HK-2 (cell line): ENCODE measurements around the gene C2orf78.

Experiments used
- DNase-seq: peaks from one replicate; pipeline ENCODE4 v3.0.0-alpha.2; 2018; ENCODE audit not compliant: unreplicated experiment

Gene C2orf78

DNA sequence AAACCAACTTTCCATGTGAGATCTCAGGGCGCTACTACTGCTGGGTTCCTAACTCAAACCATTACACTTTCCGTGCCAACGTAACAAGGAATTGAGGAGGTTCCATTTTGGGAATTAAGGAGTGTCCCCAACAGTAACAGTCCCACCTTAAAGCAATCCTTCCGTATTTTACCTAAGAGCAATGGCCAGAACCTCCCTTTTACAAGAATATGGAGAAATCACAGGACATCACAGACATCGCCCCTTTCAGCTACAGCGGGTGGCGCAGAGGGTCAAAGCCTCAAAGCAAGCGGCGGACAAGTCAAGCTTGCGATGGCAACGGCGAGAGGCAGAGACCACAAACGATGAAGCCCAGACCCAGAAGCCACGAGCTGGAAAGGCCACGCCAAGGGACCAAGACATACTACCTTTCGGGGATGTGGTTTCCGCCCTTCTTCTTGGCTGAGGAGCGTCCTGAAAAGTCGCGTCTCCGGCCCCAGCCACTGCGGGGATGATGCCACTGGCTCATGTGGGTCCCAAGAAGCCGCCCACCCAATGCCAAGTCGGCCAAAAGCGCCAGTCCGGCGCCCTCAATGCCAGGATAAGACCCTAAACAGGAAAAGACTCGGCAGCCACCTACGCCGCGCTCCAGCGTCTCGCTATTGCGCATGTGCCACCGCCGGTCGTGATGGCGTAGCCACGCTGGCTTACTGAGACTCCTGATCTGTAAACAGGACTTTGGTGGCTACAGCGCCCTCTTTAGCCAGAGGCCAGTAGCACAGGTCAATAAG lies 4.3 kb upstream of the C2orf78 start, which contains the start of gene DUSP11:
TSS of gene DUSP11 (minus strand) at position 637 of the 770 bp plus-strand sequence. CDS start at position 508, 129 bp downstream.
- peak; percentile 96 for DNase-seq

DNA sequence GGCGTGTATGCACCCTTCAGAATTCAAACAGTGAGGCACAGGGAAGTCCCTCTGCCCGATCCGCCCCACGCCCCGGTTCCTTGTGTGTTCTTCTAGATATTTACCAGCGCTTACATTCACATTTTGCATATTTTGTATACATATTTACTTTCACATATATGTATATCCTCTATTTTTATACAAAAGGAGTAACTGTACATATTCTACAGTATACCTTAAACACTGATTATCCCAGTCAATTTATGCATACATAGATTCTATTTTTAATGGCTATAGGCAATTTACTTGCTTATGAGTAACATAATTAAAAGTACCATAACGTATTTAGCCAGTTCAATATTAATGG lies 3.8 kb upstream of the C2orf78 start:
- DNase-seq, result no peak

DNA sequence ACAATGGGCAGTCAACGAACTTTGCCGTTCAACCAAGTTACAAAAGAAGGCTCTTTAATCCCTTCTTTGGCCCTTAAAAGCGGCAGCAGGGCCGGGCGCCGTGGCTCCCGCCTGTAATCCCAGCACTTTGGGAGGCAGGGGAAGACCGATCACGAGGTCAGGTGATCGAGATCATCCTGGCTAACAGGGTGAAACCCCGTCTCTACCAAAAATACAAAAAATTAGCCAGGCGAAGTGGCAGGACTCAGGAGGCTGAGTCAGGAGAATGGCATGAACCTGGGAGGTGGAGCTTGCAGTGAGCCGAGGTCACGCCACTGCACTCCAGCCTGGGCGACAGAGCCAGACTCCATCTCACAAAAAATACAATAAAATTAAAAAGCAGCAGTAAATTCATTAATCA lies 581 bp upstream of the C2orf78 start:
- DNase-seq, result peak; percentile 60

DNA sequence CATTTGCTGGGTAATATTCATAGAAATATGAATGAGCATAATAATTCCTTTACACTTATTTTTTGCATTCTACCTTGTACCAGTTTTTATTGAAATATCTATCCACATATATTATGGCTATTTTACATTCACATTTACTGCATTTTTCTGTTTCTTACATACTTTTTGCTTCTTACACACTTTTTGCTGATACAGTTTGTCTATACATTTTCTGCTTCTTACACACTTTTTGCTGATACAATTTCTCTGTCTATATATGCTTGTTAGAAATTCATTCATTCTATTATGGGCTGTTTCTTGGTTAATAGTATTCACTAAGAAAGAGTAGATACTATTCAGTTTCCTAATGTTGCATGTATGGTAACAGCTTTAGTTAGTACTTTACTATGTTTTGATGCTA lies 27.9 kb downstream of the C2orf78 start:
- no peak for DNase-seq

GRCh38 chr2:73812635-73813034 lies 28.7 kb downstream of the C2orf78 start:
- no peak for DNase-seq

GRCh38 chr2:73818296-73818695 lies 34.3 kb downstream of the C2orf78 start:
- DNase-seq, result no peak

DNA sequence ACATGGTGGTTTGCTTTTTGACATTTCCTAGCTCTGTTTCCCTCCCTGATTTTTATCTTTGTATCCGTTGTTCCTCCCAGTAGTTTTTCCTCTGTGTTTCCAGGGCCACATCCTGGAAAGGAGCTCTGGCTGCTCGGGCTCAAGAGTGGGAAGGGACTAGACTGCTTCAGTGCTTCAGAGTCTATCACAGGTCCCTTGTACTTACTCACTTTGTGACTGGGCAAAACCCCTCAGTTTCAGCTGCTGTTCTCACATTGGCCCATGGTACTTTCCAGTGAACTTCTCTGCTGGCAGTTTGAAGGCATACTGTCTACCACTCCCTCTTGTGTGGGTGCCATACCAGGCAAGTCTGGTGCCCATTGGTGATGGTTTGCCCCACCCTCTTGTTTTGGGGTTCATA lies 37.2 kb downstream of the C2orf78 start:
- DNase-seq, result no peak

GRCh38 chr2:73821669-73822068 lies 37.7 kb downstream of the C2orf78 start:
- DNase-seq, result no peak

DNA sequence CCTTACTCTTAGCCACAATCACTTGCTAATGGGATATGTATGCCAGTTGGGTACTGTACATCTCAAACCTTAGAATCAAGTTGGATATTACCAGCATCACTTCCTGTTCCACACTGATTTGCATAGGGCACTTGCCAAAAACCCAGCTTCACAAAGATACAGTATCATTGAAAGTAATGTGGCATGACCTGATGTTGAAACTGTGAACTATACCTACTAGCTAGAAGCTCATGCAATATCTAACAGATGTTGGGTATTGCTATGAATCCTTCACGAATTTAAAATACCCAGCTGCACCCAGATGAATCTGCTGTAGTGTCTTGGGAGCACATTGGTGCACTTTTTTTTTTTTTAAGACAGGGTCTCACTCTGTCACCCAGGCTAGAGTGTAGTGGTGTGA lies 38.3 kb downstream of the C2orf78 start:
- no peak for DNase-seq

DNA sequence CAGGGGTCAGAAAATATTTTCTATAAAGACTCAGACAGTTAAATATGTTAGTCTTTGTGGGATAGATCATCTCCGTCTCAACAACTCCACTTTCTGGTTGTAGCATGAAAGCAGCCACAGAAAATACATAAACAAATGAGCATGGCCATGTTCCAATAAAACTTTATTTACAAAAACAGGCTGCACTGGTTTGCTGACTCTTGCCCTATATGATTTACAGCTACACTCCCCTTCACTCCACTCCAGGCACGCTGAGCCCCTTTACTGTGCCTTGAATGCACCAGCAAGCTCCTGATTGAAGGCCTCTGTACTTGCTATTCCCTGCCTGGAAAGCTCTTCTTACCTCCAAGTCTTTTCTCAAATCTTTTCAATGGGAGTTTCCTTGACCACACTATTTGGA lies 39.0 kb downstream of the C2orf78 start:
- DNase-seq, result no peak

DNA sequence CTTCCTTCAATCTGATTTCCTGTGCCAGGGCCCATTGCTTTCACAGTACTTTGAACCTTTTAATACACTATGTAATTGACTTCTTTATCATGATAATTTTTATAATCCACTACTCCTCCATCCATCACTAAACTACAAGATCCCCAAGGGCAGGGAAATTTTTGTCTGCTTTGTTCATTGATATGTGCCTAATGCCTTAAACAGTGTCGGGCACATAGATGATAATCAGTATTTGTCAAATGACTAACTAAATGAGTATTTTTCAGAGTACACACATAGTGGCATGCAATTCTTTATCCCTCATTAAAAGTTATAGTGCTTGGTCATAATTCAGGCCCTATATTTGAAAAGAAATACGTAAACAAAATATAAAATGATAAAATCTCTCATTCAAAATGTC lies 39.4 kb downstream of the C2orf78 start:
- no peak for DNase-seq

DNA sequence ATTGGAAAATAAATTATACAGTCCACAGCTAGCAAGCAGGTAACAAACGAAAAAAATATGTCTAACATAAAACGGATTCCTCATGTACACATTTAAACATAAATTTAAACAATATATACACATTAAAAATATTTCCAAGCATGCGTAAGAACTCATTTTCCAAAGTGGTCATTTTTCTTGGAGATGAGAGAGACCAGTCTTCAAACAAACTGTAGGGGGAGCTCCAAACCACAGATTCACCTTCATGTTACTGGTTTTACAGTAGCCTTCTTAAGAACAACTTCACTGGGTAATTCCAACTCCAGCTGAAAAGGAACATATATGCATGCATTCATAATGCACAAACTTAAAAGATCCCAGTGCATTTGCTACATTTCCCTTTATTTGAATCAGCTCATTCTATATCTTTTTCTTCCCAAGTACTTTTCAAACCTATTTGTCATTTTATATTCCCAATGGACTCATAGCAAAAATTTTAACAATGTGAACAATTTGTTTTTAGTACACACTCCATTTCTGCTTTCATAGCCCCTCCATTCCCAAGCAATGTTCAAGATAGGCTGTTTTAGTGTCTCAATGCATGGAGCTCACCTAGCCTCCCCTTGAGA lies 40.0 kb downstream of the C2orf78 start:
- no peak for DNase-seq

DNA sequence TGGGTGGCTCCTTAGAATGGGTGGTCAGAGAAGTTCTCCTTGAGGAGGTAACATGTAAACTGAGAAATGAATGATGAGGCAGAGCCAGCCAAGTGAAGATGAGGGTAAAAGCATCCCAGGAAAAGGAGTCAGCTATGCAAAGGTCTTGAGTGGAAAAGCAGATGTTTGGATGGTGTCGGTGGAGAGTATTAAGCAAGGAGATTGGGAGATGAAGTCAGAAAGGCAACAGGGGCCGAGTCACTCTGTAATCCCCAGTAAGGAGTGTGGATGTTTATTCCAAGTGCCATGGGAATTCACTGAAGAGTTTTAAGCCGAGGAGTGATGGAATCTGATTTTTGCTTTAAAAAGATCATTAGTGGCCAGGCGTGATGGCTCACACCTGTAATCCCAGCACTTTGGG lies 41.4 kb downstream of the C2orf78 start:
- DNase-seq, result no peak

GRCh38 chr2:73827018-73827417 lies 43.0 kb downstream of the C2orf78 start:
- DNase-seq, result no peak

- no peak for DNase-seq
These were observed 43.8 kb downstream of the C2orf78 start for GRCh38 chr2:73827660-73828388.

DNA sequence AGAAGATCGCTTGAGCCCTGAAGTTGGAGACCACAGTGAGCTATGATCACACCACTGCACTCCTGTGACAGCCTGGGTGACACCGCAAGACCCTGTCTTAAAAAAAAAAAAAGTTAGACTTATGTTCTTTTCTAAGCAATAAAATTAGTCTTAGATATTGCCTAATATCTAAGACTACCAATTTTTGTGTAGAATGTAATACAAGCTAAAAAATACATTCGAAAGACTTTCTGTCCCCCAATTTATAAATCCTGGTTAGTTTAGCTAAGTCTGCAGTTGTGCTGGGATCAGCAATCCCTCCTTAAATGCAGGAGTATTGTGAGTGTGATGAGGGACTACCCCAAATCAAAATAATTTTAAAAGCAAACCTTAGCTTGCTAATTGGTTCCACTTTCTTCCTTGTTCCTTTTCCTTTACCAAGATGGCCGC lies 44.4 kb downstream of the C2orf78 start:
- no peak for DNase-seq

GRCh38 chr2:73828818-73829570 lies 45.0 kb downstream of the C2orf78 start, which contains the start of gene STAMBP:
Gene STAMBP, plus strand, starts transcription at chr2:73828961. Its CDS starts 1,896 bp downstream, at chr2:73830857.
- DNase-seq, result peak; percentile 92

- DNase-seq, result peak; percentile 52
These were observed 47.0 kb downstream of the C2orf78 start for GRCh38 chr2:73830871-73831401.

DNA sequence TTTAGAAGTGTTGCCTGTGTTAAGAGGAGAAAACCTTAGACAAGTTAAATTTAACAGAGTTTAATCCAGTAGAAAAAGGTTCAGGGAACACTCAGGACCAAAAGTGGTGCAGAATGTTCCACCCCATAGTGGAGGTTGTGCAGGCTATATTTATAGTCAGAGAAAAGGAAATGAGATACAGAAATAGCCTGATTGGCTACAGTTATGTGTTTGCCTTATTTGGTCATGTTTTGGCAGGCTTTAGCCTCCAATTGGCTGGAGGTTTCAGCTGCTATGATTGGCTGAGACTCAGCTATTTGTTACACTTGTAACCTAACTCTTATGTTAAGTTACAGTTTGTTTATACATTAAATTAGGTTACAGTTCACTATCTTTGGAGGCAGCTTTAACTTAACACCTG lies 48.9 kb downstream of the C2orf78 start:
- no peak for DNase-seq

DNA sequence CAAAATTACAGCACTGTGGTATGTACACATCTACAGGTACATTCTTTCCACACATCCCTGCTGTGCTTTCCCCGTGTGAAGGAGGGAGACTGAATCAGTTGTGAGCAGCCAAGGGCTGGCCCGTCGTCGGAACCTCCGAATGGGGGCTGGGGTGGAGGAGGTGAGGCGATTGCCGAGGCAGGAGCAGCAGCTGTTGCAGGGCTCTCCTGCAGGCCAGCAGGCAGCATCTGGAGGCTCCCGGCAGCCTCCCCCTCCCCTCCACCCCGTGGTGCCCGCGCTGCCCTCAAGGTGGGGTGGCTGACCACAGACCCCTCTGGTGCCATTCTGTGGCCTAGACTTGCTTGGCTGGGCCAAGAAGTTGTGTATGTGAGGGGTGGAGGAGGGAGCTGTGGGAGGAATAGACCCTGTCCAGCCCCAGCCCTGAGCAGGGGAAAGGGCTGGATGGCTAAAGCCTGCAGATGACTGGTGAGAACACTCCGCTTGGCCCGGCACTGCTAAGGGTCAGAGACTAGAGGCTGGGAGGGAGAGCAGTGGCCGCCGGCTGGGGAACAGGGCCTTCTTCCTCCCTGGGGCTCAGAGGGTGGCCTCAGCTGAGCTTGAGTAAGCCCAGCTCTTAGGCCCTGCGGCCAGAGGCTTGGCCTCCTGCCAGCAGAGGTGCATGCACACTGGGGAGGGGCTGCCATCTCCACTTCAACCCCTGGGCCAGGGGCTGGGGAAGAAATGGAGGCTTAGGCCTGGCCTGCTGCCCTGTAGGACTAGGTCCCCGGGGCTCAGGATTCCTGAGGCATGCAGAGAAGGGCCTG lies 52.4 kb downstream of the C2orf78 start:
- DNase-seq, result no peak
